Measurements from ENCODE around the gene CHST8. TPM values are rescaled to one million over a fixed set of nuclear protein-coding genes. Genes with fewer than 3 reads are reported as not detected.

Gene CHST8
- total RNA-seq, 1 donor from 2014 or later, result not detected

- no peak overlapping the region for H3K4me3 ChIP-seq
- H3K9me3 ChIP-seq, result no peaks in the 10 kb centered on the region
- H3K27ac ChIP-seq, result no peak overlapping the region
- TF ChIP-seq CTCF (IDR thresholded peaks at IDR 0.05), result no peak
- intact Hi-C loops (cut with DNase I), result no loop called here
- no peaks in the 10 kb centered on the region for H3K4me1 ChIP-seq
- H3K27me3 ChIP-seq, result no peaks in the 10 kb centered on the region
- no peak for DNase-seq (ENCODE audit: low spot score in 2 of 2)
- H3K36me3 ChIP-seq, result no peaks in the 10 kb centered on the region
These were observed 105.7 kb downstream of the CHST8 start for GRCh38 chr19:33727331-33727998.

DNA sequence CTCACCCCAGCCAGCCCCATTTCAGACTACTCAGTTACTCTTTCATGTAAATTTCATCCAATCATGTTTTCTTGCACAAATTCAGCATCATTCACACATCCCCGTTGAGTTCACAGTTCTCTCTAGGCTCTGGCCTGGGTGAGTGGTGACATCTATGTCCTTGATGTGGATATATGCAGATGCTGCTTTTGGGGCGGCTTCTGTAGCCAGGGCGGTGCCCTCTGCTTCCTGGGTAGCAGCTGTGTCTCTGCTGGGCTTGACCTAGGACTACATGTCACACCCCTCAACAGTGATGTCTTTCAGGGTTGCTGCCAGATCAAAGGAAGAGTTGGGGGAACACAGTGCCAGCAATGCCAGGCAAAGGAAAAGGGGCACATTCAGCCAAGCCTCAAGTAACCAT, 106.4 kb downstream of the CHST8 start:
- Histone ChIP-seq H3K27me3 (no peaks in the 10 kb centered on the region), H3K36me3 (no peaks in the 10 kb centered on the region), H3K4me3 (no peak overlapping the region), H3K27ac (no peak overlapping the region), H3K4me1 (no peaks in the 10 kb centered on the region), H3K9me3 (no peaks in the 10 kb centered on the region)
- intact Hi-C loops (cut with DNase I), result no loop called here
- DNase-seq (ENCODE audit: low spot score in 2 of 2), result no peak
- no peak for TF ChIP-seq CTCF (IDR thresholded peaks at IDR 0.05)

GRCh38 chr19:33730858-33731607, 109.3 kb downstream of the CHST8 start:
- DNase-seq (ENCODE audit: low spot score in 2 of 2), result no peak
- intact Hi-C loops (cut with DNase I), result no loop called here
- no peaks in the 10 kb centered on the region for H3K36me3 ChIP-seq
- TF ChIP-seq CTCF (IDR thresholded peaks at IDR 0.05), result no peak
- H3K9me3 ChIP-seq, result no peaks in the 10 kb centered on the region
- H3K27me3 ChIP-seq, result no peaks in the 10 kb centered on the region
- H3K4me1 ChIP-seq, result no peaks in the 10 kb centered on the region
- no peak overlapping the region for H3K27ac ChIP-seq
- no peak overlapping the region for H3K4me3 ChIP-seq

DNA sequence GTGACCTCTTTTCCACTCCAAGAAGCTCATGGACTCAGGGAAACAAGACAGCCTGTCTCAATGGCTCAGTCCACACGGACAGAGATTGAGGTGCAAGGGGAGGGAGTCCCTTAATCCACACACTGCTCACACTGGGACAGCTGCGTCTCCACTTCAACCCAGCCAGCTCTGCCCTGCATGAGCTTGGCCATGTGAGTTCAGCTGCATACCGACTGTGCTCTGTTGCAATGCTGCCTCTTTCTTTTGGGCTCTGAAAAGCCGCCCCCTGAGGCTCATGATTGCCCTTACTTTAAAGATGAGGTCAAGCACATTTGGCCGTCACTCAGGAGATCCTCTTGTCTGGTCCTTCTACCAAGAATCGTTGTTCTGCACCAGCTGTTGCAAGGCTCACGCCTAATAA, 110.1 kb downstream of the CHST8 start:
- Histone ChIP-seq H3K27ac (no peak overlapping the region), H3K27me3 (no peaks in the 10 kb centered on the region), H3K4me3 (no peak overlapping the region), H3K9me3 (no peaks in the 10 kb centered on the region), H3K4me1 (no peaks in the 10 kb centered on the region), H3K36me3 (no peaks in the 10 kb centered on the region)
- no peak for TF ChIP-seq CTCF (IDR thresholded peaks at IDR 0.05)
- DNase-seq (ENCODE audit: low spot score in 2 of 2), result no peak
- intact Hi-C loops (cut with DNase I), result no loop called here

- no peaks in the 10 kb centered on the region for H3K36me3 ChIP-seq
- no peak overlapping the region for H3K4me3 ChIP-seq
- no peaks in the 10 kb centered on the region for H3K27me3 ChIP-seq
- no peak for TF ChIP-seq CTCF (IDR thresholded peaks at IDR 0.05)
- H3K4me1 ChIP-seq, result no peaks in the 10 kb centered on the region
- H3K27ac ChIP-seq, result no peak overlapping the region
- no peak for DNase-seq (ENCODE audit: low spot score in 2 of 2)
- no peaks in the 10 kb centered on the region for H3K9me3 ChIP-seq
- intact Hi-C loops (cut with DNase I), result no loop called here
These were observed 113.2 kb downstream of the CHST8 start for GRCh38 chr19:33734913-33735312.
